ENCODE data around the gene ST6GALNAC6.

DNA sequence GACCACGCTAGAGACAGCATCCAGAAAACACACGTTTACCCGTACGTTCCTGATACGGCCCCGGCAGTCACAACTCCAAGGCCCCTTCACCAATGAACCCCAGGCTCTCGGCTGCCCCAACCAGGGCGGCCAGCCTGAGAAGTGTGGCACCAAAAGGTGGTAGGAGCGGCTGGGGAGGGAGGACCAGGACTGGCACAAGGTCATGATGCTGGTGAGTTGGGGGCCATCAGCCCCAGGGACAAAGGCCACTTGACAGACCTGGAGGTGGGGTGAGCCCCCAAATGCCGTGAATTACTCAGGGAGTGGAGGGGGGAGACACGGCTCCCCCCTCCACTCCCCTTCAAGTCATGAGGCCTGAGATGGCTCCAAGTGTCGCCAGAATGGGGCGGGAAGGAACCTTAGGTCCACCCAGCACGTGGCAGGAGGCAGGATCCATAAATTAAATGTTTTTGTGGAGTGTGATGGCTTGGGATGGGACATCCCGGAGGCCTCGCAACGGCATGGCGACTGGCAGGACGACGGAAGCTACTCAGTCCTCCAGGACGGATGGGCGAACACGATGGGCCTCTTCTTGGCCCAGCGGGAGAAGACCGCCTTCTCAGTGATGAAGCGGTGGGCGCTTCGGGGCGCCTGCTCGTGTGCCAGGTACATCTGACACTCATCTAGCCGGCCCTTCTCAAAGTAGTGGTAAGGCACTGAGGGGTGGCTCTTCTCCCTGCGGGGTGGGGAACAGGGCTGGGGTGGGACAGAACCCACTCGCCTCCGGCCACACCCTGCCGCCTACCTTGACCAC lies 8.7 kb upstream of the ST6GALNAC6 start:
- no peak for TF ChIP-seq CTCF (IDR thresholded peaks at IDR 0.05; ENCODE audit: poor library complexity, severe bottlenecking)
- no peak for TF ChIP-seq SMC3 (conservative IDR thresholded peaks at IDR 0.05; ENCODE audit: poor library complexity)
- TF ChIP-seq, protein P1, sequence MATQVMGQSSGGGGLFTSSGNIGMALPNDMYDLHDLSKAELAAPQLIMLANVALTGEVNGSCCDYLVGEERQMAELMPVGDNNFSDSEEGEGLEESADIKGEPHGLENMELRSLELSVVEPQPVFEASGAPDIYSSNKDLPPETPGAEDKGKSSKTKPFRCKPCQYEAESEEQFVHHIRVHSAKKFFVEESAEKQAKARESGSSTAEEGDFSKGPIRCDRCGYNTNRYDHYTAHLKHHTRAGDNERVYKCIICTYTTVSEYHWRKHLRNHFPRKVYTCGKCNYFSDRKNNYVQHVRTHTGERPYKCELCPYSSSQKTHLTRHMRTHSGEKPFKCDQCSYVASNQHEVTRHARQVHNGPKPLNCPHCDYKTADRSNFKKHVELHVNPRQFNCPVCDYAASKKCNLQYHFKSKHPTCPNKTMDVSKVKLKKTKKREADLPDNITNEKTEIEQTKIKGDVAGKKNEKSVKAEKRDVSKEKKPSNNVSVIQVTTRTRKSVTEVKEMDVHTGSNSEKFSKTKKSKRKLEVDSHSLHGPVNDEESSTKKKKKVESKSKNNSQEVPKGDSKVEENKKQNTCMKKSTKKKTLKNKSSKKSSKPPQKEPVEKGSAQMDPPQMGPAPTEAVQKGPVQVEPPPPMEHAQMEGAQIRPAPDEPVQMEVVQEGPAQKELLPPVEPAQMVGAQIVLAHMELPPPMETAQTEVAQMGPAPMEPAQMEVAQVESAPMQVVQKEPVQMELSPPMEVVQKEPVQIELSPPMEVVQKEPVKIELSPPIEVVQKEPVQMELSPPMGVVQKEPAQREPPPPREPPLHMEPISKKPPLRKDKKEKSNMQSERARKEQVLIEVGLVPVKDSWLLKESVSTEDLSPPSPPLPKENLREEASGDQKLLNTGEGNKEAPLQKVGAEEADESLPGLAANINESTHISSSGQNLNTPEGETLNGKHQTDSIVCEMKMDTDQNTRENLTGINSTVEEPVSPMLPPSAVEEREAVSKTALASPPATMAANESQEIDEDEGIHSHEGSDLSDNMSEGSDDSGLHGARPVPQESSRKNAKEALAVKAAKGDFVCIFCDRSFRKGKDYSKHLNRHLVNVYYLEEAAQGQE (IDR thresholded peaks at IDR 0.05; ENCODE audit: borderline replicate concordance): no peak

All from neural cell (in vitro differentiated cells).